ENCODE measurements around the gene TP53BP1.

GRCh38 chr15:43440721-43441281 is 52.2 kb downstream of the TP53BP1 start:
- TF ChIP-seq POLR2A (IDR thresholded peaks at IDR 0.05): no peak
- TF ChIP-seq CTCF (IDR thresholded peaks at IDR 0.05 in 4 of 5, conservative IDR thresholded peaks at IDR 0.05 in 1 of 5): peak; percentile 37 to 60 (median 47)
